ENCODE data around the gene IRF4. TPM values are rescaled to one million over a fixed set of nuclear protein-coding genes. Genes with fewer than 3 reads are reported as not detected.

IRF4 gene
- total and polyA plus RNA-seq, 3 donors from 2014 or later = 1.8 to 7.4 (median 3.7) TPM

DNA sequence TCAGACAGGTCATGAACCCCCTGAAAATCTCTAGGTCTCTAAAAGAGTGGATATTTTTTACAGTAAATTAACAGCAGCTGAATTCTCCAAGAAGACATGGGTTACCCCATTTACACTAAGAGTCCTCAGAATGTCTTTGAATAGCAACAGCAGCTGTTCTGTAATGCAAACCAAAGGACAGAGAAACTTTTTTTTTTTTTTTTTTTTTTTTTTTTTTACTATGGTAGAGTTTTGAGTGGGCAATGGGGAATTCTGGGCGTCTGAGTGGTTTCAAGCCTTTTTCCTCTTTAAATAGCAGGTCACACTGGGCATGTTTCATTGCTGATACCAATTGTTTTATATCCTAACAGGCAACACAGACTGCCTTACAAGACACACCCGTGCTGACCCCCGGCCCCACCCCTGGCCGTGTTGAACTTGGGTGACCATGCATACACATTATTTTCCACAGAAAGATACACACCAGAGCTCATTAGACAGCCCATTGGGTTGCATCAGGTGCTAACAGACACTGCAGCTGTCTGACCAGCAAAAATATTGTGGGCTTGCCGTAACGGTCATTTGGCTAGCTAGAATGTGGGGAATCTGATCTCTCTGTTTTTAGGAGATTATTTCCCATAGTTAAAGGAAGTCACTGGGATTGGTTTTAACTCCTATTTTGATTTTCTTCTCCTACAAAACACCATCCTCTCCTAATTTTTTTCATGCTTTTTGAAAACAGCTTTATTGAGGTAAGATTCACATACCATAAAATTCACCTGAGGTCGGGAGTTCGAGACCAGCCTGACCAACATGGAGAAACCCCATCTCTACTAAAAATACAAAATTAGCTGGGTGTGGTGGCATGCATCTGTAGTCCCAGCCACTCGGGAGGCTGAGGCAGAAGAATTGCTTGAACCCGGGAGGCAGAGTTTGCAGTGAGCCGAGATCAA lies 26.7 kb upstream of the IRF4 start:
- Histone ChIP-seq H3K36me3 (ENCODE audit: low read depth, missing control alignments) (no peaks in the 10 kb centered on the region), H3K27me3 (no peaks in the 10 kb centered on the region), H3K9me3 (no peaks in the 10 kb centered on the region), H3K4me1 (no peaks in the 10 kb centered on the region), H3K27ac (no peak overlapping the region), H3K4me3 (no peak overlapping the region)
- WGBS, 2 donors = 71 to 77% methylated on average over 11 of the region's 11 CpGs
- no peak for DNase-seq
- intact Hi-C loops (cut with DNase I; ENCODE audit: low total_unique reads) = no loop called here
- TF ChIP-seq, protein P1, sequence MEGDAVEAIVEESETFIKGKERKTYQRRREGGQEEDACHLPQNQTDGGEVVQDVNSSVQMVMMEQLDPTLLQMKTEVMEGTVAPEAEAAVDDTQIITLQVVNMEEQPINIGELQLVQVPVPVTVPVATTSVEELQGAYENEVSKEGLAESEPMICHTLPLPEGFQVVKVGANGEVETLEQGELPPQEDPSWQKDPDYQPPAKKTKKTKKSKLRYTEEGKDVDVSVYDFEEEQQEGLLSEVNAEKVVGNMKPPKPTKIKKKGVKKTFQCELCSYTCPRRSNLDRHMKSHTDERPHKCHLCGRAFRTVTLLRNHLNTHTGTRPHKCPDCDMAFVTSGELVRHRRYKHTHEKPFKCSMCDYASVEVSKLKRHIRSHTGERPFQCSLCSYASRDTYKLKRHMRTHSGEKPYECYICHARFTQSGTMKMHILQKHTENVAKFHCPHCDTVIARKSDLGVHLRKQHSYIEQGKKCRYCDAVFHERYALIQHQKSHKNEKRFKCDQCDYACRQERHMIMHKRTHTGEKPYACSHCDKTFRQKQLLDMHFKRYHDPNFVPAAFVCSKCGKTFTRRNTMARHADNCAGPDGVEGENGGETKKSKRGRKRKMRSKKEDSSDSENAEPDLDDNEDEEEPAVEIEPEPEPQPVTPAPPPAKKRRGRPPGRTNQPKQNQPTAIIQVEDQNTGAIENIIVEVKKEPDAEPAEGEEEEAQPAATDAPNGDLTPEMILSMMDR (IDR thresholded peaks at IDR 0.05) = no peak

DNA sequence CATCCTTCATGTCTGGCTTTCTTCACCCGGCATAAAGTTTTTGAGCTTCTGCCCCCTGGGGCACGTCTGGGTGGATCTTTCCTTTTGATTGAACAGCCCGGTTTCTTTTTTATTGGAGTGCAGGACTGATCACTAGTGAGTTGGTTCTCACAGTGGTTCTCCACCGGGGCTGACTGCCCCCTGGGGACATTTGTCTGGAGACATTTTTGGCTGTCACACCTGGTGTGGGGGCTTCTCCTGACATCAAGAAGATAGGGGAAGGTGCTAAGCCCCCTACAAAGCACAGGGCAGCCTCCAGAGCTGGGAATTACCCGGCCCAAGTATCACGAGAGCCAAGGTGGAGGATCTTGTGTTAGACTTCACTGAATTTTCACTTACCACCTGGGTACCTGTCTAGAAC lies 25.7 kb upstream of the IRF4 start:
- no peaks in the 10 kb centered on the region for H3K9me3 ChIP-seq
- H3K27me3 ChIP-seq = no peaks in the 10 kb centered on the region
- no peak overlapping the region for H3K4me3 ChIP-seq
- WGBS, 2 donors = 75 to 76% methylated on average over 6 of the region's 6 CpGs
- DNase-seq = no peak
- H3K27ac ChIP-seq = no peak overlapping the region
- H3K36me3 ChIP-seq (ENCODE audit: low read depth, missing control alignments) = no peaks in the 10 kb centered on the region
- TF ChIP-seq POLR2A (IDR thresholded peaks at IDR 0.05) = no peak
- TF ChIP-seq, protein P1 (IDR thresholded peaks at IDR 0.05) = no peak
- no peaks in the 10 kb centered on the region for H3K4me1 ChIP-seq
- intact Hi-C loops (cut with DNase I; ENCODE audit: low total_unique reads) = no loop called here

DNA sequence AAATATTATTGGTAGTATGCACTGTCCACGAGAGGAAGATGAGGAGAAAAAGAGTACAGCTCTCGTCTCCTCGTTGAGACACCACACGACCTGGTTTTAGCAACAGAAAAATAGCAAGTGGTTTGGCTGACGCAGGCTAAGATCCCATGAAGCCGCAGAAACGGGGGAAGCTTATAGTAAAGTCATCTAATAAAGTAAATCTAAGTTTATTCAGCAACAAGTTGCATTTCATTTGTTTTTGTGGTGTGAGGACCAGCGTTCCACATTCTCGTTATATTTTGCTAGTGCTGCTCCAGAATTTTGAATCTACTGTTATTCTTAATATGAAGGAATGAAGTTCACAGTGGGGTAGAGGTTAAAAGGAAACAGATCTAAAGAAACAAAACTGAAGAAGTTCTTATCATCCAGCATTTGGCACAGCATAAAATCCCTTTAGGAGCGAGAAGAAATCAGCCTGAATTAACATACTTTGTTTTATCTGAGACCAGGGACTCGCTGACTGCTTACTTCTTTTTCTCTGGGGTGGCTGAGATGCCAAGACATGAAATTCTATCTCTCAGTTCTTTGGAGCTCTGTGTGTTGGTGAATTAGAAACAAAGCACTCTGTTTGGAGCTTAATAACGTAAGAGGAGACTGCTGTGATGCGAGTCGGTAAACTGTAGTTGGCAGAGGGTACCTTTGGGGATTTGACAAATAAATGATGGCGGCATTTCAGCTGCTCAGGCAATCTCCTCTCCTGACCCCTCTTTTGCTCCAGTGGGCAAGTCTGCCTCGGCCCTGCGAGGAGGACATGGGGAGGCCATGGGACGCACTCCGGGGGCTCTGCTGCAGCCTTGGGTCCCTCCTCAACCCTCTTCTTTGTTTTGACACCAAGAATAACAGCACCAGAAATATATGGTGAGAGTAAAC lies 24.9 kb upstream of the IRF4 start:
- DNase-seq = no peak
- no peaks in the 10 kb centered on the region for H3K36me3 ChIP-seq (ENCODE audit: low read depth, missing control alignments)
- no peak overlapping the region for H3K27ac ChIP-seq
- H3K27me3 ChIP-seq = no peaks in the 10 kb centered on the region
- H3K4me1 ChIP-seq = no peaks in the 10 kb centered on the region
- no peak overlapping the region for H3K4me3 ChIP-seq
- TF ChIP-seq, protein P1 (IDR thresholded peaks at IDR 0.05) = no peak
- no peak for TF ChIP-seq POLR2A (IDR thresholded peaks at IDR 0.05)
- H3K9me3 ChIP-seq = no peaks in the 10 kb centered on the region
- 61 to 63% methylated on average over 19 of the region's 19 CpGs for WGBS, 2 donors
- intact Hi-C loops (cut with DNase I; ENCODE audit: low total_unique reads) = no loop called here

DNA sequence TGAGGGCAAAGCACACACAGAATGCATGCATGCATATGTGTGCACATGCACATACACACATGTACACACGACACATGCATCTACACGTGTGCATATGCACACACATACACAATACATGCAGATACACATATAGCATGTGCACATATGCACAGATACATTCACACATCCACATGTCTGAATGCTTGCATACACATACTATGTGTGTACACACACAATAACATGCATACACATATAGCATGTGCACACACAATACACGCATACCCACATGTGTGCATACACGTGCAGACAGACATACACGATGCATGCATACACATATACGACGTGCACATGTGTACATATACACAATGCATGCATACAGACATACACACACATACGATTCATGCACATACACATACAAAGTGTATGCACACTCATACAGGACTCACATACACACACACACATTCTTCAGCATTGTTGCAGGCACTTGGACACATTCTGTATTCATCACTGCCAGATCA lies 24.2 kb upstream of the IRF4 start:
- H3K27ac ChIP-seq = no peak overlapping the region
- 76 to 78% methylated on average over 8 of the region's 8 CpGs for WGBS, 2 donors
- no peak for DNase-seq
- H3K9me3 ChIP-seq = no peaks in the 10 kb centered on the region
- H3K4me1 ChIP-seq = no peaks in the 10 kb centered on the region
- H3K36me3 ChIP-seq (ENCODE audit: low read depth, missing control alignments) = no peaks in the 10 kb centered on the region
- no peak overlapping the region for H3K4me3 ChIP-seq
- TF ChIP-seq POLR2A (IDR thresholded peaks at IDR 0.05) = no peak
- TF ChIP-seq, protein P1 (IDR thresholded peaks at IDR 0.05) = no peak
- no peaks in the 10 kb centered on the region for H3K27me3 ChIP-seq
- intact Hi-C loops (cut with DNase I; ENCODE audit: low total_unique reads) = no loop called here

All from testis (tissue), 3 donors.